DMS114 treated with DMSO at 0.1 percent for 48 hours (cell line): ENCODE data around the gene PCDH1.

Experiments used
- DNase-seq: peaks from one replicate; lab custom pipeline; 2025; ENCODE audit not compliant: unreplicated experiment; lab: John Stamatoyannopoulos, UW

The PCDH1 gene

GRCh38 chr5:141857226-141857625, 21.0 kb downstream of the PCDH1 start:
- DNase-seq, result no peak

DNA sequence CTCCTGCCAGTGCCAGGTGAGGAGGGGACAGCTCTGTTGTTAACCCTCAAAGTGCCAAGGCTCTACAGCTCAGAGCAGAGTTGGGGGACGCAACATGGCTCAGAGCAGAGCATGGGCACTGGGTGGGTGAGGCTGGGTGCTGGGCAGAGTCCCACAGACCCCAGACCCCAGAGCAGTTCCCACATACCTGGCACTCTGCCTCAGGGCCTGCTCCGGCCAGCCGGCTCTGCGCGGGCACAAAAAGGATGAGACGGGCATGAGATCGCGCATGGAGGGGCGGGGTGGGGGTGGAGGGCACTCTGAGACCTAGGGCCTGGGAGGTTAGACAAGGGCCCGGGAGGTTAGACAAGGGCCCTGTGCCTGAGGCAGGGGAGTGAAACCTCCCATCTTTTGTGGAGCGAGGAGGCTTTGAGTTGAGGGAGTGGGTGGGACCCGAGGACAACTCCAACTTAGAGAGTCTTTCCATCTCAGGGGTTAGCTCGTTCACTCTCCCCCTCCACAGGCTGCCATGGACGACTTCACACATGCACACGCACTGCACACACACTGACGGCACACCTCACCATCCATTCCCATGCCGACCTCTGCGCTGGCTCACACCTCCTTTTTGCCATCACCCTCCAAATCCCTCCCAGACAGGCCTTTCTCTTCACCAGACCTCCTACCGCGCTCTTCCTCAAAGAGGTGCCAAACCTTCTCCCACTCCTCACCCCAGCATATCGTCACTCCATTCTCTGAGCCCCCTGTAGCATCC, 22.0 kb downstream of the PCDH1 start:
- no peak for DNase-seq

DNA sequence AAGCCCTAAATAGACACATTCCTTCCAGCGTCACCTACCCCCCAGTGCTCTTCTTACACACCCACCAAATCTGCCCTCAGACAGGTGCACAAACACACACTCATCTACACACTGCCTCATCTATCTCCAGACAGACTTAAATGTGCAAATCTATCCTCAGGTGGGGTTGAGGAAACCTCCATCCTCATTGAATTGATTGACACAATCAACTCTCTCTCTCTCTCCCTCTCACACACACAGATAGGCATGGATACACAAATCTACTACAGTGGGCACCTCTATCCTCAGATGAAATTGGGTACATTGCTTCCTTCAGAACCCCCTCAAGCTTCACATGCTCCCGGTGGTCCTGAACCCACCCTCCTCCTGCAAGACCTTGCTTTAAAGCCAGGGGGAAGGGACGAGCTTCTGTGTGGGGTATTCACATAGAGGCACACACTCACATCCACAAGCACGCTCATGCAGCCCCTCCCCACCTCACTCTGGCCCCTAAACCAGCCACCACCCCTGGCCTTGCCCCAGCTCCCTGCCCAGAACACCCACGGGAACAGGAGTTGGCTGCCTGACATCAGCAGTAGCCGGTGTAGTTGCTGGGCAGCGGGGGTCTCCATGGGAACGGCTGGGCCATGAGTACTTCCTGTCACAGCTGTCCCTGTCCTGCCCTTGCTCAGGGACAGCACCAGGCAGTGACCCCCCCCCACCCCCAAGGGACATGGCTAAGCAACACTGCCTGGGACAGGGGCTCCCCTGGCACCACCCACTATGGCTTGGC, 22.8 kb downstream of the PCDH1 start:
- DNase-seq, result no peak

GRCh38 chr5:141853895-141854626, 24.1 kb downstream of the PCDH1 start:
- no peak for DNase-seq

- DNase-seq, result no peak
Measured at GRCh38 chr5:141852448-141852847, 25.8 kb downstream of the PCDH1 start.

GRCh38 chr5:141851195-141851874, 26.9 kb downstream of the PCDH1 start:
- no peak for DNase-seq

DNA sequence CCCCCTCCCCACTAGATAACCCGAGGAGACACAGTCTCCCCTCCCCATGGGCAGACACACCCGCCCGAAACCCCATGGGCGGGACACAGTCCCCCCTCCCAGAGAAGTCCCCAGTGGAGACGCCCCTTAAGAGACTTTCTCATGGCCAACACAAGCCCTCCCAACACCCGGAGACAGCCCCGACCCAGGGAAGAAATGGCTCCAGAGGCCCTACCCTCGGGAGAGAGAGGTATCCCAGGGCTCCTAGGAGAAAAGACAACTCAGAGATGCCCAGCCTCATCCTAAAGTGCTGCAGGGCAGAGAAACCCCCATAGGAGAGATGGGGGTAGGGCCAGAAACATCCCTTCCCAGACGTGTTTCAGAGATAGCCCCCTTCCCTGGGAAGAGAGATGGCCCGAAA, 27.4 kb downstream of the PCDH1 start:
- DNase-seq, result no peak

- peak; percentile 58 for DNase-seq
Measured at GRCh38 chr5:141850244-141850768, 27.9 kb downstream of the PCDH1 start.

DNA sequence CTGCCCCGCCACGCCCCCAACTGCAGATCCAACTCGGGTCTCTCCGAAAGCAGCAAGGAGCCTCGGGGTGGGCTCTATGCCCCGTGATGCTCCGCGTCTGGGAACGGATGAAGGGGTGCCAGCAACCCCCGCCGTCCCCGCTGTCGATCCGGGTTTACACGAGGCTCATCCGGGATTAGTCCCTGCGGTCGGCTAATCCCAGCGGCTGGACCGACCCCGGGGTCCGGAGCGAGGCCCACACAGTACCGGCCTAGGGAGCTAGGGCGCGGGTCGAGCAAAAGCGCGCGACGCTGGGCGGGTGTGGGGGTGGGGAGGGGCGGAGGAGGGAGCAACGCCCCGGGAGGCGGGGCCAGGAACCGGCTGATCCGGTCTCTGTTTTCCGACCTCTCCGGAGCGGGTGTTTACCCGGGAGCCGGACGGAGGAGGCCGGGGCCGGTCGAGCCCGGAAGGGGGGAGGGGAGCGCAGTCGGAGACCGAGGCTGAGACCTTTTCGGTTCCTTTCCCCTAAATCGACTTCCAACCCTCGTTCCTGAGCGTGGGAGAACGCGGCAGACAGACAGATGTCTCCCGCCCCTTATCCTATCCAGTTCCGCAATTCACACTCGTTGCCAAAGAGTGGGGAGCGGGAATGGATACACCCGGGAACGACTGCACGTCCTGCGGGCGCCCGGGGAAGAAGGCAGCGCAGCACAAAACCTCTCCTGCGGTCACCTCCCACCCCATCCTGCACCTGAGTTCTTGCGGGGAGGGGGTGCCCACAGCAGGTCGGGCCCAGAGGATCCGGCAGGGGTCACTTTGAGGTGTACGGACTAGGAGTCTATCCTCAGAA, 28.6 kb downstream of the PCDH1 start:
- DNase-seq, result peak; percentile 56

- no peak for DNase-seq
Measured at GRCh38 chr5:141848744-141849414, 29.3 kb downstream of the PCDH1 start.

DNA sequence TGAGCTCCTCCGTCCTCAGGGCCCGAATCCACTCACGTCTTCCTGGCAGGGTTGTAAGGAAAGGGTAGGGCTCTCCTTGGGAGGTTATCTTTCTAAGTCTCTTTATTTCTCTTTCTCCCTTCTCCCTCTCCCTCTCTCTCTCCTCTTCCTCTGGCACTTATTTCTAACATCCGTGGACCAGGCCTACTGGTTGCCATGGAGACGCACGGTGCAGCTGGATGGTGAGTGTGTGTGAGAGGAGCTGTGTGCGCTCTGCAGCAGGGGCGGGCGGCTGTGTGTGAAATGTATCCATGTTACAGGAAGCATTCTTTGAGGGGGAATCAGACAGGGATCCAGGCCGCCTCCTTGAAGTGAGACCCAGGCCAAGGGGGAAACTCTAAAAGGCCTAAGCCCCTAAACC, 32.2 kb downstream of the PCDH1 start:
- DNase-seq, result peak; percentile 11

DNA sequence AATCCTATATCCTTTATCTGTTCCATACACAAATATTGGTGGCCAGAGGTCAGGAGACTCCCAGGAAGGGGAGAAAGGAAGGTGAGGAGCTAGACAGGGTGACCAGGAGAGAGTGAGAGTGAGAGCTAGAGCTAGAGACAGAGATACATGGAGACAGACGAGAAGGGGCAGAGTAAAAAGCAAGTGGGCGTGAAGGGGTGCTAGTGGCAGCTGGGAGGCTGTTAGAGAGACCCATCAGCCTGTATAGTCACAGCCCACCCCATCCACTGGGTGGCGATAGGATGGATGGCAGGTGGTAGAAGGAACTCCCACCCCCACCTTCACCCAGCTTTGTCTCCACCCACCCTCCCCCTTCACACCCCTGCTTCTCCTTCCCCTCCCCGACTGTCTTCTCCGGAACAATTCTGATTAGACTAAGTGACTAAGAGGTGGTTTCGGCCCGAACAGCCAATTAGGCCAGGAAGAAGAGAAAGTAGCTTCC, 32.8 kb downstream of the PCDH1 start:
- DNase-seq, result no peak

GRCh38 chr5:141844414-141845097, 33.7 kb downstream of the PCDH1 start:
- DNase-seq, result no peak

DNA sequence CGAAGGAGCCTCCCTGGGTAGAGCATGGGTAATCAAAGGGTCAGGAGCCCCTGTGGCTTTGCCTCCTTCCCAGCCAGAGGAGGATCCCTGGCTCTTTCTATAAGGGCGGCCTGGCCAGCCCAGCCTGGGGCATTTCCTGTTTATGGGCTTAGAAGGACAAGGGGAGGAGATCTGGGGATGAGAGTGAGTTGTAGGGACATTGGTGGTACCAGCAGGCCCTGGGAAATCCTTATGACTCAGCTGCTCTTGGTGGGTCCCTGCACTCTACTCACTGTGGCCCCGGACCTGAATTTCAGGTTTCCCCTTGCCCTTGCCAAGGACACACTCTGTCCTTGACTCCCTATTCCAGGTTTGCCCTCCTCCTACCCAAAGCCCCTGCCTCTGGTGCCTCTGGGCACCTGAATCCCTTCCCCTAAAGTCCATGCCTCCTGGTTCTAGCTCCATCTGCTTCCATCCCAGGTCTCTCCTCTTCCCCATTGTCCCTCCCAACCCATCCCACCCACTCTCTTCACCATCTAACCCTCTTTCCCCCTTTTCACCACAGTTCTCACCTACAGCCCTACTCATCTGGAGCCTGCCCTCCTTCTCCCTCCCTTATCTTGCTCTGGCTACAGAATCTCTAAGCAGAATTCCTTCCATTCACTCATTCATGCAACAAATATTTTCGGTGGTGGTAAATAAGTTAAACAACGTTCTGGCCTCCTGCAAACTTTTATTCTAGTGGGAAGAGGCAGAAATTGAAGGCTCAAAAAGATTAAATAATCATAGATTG, 34.9 kb downstream of the PCDH1 start:
- DNase-seq, result no peak

- DNase-seq, result no peak
Measured at GRCh38 chr5:141841378-141842180, 36.6 kb downstream of the PCDH1 start.

DNA sequence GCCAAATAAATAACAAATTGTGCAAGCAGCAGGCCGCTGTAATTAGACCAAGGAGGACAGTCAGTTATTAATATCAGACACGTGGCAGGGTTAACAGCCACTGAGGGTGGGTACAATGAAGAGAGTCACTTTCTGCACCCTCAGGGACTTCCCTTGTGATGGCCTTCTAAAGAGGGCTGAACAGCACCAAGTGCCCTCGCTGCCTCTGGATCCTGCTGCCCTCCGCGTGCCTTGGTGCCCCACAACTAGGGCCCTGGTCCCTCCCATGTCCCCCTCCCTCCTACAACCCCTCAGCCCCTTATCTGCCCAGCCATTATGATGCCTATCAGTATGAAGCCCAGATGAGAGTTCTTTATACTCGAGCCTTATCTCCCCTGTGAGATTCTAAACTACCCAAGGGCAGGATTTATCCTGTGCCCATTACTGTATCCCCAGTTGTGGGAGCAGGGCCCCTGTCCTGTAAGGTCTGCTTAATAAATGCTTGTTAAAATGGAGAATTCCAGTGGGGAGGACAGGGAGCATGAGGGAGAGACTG, 37.3 kb downstream of the PCDH1 start:
- DNase-seq, result no peak

GRCh38 chr5:141840280-141840812, 37.9 kb downstream of the PCDH1 start:
- DNase-seq, result no peak
